ENCODE measurements around the gene KPNA1.

The KPNA1 gene

GRCh38 chr3:122514123-122515019 is at the start of gene KPNA1:
KPNA1 (minus strand) TSS chr3:122514939; CDS start chr3:122496565, 18,374 bp downstream.
- DNase-seq = peak; percentile 86

DNA sequence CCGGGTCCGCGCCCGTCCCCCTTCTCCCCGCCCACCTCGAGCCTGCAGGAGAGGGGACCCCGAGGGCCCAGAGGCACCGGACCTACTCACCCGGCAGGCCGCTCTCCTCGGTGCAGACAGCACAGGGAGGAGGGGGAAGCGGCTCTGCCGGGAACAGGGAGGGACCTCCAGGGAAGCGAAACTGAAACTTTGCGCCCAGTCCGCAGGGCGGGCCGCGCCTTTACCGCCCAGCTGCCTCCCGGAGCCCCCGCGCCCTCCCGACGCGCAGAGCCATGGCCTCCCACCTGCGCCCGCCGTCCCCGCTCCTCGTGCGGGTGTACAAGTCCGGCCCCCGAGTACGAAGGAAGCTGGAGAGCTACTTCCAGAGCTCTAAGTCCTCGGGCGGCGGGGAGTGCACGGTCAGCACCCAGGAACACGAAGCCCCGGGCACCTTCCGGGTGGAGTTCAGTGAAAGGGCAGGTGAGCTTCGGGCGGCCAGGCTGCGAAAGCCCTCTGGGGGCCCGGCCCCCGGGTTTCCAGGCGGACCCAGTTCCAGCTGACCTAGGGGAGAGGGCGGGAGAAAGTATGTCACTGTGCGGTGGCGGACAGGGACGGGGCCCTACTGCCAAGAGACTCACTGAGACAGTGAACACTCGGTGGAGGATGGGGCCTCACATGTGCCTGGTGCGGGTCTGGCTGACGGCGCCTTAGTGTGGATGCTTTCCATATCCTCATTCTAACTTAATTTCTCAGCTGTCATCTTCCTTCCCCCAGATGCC is 49.6 kb upstream of the KPNA1 start, which contains the start of the genes DTX3L and PARP9:
Gene DTX3L, plus strand, starts transcription at position 184 of the 758 bp plus-strand sequence. Its CDS starts 89 bp downstream, at position 273.
Gene PARP9, minus strand, starts transcription at position 146 of the 758 bp plus-strand sequence. CDS start 4,680 bp downstream, outside the sequence.
- DNase-seq = peak; percentile 74

DNA sequence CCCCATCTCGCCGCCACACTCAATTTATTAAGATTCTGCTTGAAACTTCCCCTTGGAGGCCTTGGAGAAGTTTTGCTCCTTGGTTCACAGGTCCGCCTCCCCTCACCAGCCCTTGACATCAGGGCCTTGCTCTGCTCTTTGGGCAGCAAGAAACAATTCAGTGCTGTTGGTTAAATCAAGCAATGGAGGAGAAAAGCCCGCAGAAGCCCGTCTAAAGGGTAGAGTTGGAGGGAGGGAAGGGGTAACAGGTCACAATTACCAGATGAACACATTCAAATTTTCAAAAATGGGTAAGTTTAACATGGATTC is 48.9 kb upstream of the KPNA1 start:
- no peak for DNase-seq

GRCh38 chr3:122562923-122563716 is 48.4 kb upstream of the KPNA1 start:
- no peak for DNase-seq

DNA sequence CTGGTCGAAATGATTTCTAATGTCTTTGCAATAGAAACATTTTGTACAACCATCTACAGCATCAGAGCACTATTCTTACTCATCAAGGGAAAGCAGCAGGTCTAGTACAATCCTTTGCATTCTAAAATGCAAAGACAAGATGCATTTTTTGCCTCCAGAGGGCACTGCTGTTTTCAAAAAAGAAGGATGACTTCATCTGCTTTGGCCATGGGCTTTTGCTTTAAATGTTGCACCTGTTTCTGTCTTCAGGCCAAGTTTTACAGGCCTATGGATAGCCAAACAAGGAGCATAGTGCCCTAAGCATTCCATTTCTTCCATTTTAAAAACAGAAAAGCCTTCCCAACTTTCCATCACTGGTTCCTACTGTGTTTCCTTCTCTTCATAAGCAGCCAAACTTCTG is 45.9 kb upstream of the KPNA1 start:
- DNase-seq = peak; percentile 36

DNA sequence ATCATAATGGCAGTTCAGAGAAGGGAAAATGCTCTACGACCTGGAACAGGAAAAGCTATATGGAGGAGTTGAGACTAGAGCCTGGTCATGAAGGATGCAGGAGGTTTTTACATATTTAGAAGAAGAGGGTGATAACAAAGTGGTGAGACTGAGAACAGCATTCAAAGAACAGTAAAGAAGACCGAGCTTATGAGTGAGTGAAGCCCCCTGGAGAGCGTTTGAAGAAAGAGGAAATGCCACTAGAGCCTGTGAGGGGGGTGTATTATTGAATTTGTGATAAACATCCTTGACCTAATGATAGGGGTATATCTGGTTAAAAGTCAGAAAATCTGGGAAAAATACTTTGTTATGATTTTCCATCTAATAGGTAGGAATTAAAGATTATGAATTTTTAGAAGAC is 45.2 kb upstream of the KPNA1 start:
- no peak for DNase-seq

- no peak for DNase-seq
Observed at GRCh38 chr3:122558605-122559004, 43.9 kb upstream of the KPNA1 start.

DNA sequence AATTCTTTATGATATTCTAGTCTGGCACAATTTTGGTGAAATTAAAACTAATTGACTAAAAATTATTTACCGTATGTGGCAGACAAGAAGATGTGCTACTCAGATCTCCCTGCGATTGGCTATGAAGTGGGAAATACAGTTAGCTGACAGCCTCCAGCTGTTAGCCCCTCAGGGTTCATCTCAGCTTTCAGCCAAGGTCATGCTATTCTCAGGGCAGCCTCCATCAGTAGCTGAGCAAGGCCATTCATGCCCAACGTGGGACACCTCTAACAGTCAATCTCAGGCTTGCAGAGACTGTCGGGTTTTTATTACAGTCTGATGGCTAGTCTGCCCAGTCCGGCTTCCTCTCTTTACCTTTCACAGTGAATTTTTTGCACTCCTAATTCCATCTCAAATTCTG is 42.6 kb upstream of the KPNA1 start:
- no peak for DNase-seq

GRCh38 chr3:122555275-122556071 is 40.7 kb upstream of the KPNA1 start:
- DNase-seq = no peak

DNA sequence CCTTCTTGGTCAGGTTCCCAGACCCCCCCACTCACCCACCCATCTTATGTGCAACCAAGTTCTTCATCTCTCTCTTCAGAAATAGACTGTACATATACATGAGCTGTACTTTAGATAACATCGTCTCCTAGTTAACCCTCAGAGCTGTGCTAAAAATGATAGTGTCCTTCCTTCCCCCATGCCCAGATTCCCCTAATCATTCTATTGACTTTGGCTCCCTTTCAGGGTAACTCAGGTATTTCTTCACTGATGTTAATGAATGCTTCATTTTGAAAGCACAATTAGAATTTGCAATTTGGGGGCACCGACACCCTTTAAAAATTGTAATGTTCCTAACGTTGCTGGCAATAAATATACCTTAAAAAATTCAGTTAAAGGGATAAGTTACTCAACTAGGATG is 38.4 kb upstream of the KPNA1 start:
- no peak for DNase-seq

- DNase-seq = no peak
Observed at GRCh38 chr3:122548619-122549018, 33.9 kb upstream of the KPNA1 start.

GRCh38 chr3:122548076-122548475 is 33.3 kb upstream of the KPNA1 start:
- DNase-seq = no peak

DNA sequence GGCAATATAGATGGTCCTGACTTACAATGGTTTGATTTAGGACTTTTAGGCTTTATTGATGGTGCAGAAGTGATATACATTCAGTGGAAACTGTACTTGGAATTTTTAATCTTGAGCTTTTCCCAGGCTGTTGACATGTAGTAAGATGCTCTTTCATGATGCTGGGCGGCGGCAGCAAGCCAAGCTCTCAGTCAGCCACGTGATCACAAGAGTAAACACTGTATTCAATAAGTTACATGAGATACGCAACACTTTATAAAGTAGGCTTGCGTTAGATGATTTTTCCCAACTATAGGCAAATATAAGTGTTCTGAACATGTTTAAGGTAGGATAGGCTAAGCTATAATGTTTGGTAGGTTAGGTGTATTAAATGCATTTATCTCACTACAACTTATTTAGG is 31.4 kb upstream of the KPNA1 start:
- no peak for DNase-seq

GRCh38 chr3:122538956-122539490 is 24.3 kb upstream of the KPNA1 start:
- DNase-seq = no peak

GRCh38 chr3:122536632-122537001 is 21.9 kb upstream of the KPNA1 start:
- no peak for DNase-seq

DNA sequence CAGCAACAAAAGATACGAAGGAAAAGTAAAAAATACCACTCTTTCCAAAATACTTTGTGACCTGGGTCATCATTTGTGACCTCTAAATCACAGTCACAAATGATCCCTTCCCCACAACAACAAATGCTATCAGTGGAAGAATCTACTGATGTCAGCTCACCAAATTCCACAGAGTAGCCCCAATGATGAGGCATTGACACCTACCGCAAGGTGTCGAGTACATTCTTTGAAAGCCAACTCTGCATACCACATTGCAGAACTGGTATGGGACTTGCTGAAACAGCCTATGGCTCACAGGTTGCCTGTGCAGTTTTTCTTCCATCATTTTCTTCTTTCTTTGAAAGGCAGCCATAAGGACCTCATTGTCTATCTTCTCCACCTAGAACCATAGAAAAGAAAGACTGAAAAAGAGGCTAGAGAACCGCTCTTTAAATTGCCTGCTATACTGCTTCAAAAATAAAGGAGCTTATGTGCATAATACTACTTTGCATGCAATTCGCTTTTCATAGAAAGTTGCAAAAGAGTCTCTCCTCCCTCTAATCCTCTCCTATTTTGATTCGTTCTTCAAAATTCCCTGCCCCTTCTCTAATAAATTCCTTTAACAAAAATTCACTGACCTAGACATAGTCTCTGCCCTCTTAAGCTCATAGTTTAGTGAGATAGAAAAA is 21.4 kb upstream of the KPNA1 start:
- DNase-seq = no peak

DNA sequence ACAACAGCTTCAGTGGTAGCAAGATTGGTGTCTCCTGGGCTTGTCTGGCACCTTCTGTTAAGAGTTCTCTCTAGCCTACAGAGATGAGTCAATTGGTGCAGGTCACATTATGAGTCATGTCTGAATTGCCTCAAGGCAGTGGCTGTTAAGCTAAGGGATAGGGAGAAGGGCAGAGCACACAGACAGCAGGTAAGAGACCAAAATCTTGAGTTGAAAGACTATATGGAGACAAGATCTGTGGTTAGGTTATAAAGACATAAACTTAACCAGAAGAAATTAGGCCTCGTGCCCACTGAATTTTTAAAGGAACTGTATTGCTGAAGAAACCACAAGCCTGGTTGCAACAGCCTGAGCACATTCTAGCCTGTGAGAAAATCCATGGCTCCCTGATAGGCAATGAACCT is 19.2 kb upstream of the KPNA1 start:
- DNase-seq = no peak

GRCh38 chr3:122533480-122533879 is 18.7 kb upstream of the KPNA1 start:
- DNase-seq = no peak

DNA sequence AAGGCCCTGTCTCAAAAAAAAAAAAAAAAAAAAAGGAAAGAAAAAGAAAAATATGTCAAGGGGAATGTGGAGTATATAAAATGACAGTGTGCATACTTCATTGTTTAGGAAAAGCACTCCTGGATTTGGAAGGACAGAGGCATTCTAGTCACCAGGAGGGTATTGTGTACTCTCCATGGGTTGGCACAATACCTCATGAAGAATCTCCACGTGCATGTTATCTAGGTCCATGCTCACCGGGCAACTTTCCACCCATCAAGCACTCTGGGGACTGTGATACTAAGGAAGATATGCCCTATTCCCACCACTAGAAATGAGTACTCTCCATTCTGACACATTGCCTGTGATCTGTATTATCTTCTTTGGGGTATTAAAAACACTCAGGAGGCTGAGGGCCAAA is 15.4 kb upstream of the KPNA1 start:
- no peak for DNase-seq

DNA sequence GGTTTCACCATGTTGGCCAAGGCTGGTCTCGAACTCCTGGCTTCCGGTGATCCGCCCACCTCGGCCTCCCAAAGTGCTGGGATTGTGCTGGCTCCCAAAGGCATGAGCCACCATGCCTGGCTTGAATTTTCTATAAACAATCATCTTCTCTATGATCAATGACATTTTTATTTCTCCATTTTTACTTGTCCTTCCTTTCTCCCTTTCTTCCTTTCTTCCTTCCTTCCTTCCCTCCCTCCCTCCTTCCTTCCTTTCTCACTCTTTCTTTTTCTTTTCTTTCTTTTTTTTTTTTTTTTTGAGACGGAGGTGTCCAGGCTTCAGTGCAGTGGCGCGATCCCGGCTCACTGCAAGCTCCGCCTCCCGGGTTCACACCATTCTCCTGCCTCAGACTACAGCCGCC is 8.6 kb upstream of the KPNA1 start:
- no peak for DNase-seq

GRCh38 chr3:122520861-122521260 is 6.1 kb upstream of the KPNA1 start:
- DNase-seq = no peak

DNA sequence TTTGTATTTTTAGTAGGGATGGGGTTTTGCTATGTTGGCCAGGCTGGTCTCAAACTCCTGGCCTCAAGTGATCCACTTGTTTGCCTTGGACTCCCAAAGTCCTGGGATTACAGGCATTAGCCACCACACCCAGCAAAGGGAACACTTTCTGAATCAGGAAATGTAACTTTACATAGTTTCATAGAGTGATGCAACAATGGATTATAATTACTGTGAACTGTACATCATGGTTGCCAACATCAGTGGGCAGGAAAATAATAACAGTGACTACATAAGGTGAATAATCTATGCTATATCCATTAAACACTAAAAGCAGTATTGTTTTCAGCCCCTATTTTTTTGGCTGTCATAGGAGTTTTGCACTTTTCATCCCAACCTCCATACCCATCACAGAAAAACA is 5.0 kb upstream of the KPNA1 start:
- no peak for DNase-seq
